ENCODE data around the gene POMP. TPM values are rescaled to one million over a fixed set of nuclear protein-coding genes. Genes with fewer than 3 reads are reported as not detected.

Gene POMP
- total RNA-seq, 4 donors from 2014 or later, result 3.8 to 39.5 (median 23.7) TPM

DNA sequence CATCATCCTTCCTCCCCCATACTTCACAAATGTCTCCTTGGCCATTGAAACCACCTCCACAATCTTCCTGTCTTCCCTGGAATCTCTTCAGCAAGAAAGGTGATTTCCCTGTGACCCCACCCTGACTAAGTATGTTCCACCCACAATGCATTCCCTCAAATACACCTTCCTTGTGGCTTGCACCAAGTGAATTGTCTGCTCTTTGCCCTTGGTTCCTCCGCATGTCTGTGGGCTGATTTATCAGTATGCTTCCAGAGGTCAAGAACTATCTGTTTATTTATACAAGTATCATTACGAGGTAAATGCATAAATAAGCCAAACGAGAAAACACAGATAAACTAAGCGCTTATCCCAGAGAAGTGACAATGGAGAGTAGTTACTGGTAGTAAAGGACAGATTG, 45.4 kb upstream of the POMP start:
- H3K27ac ChIP-seq, result no peak overlapping the region
- H3K27me3 ChIP-seq, result no peaks in the 10 kb centered on the region
- H3K36me3 ChIP-seq, result no peaks in the 10 kb centered on the region
- no peaks in the 10 kb centered on the region for H3K4me1 ChIP-seq
- H3K9me3 ChIP-seq, result no peaks in the 10 kb centered on the region
- no peak for TF ChIP-seq CTCF (IDR thresholded peaks at IDR 0.05)
- no peak for TF ChIP-seq POLR2A (IDR thresholded peaks at IDR 0.05)
- intact Hi-C loops (cut with DNase I; ENCODE audit: low total_unique reads), result no loop called here
- no peak for DNase-seq
- H3K4me3 ChIP-seq, result no peak overlapping the region

DNA sequence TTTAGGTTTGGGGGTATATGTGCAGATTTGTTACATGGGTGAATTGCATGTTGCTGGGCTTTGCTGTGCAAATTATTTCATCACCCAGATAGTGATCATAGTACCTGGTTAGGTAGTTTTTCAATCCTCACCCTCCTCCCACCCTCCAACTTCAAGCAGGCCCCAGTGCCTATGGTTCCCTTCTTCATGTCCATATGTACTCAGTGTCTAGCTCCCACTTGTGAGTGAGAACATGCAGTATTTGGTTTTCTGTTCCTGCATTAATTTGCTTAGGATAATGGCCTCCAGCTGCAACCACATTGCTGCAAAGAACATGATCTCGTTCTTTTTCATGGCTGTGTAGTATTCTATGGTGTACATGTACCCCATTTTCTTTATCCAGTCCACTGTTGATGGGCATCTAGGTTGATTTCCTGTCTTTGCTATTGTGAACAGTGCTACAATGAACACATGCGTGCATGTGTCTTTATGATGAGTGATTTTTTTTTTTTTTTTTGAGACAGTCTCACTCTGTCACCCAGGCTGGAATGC, 42.9 kb upstream of the POMP start:
- H3K27ac ChIP-seq, result no peak overlapping the region
- H3K4me3 ChIP-seq, result no peak overlapping the region
- no peak for TF ChIP-seq POLR2A (IDR thresholded peaks at IDR 0.05)
- no peak for TF ChIP-seq CTCF (IDR thresholded peaks at IDR 0.05)
- no peaks in the 10 kb centered on the region for H3K27me3 ChIP-seq
- no peaks in the 10 kb centered on the region for H3K36me3 ChIP-seq
- H3K4me1 ChIP-seq, result no peaks in the 10 kb centered on the region
- intact Hi-C loops (cut with DNase I; ENCODE audit: low total_unique reads), result no loop called here
- no peak for DNase-seq
- H3K9me3 ChIP-seq, result no peaks in the 10 kb centered on the region

DNA sequence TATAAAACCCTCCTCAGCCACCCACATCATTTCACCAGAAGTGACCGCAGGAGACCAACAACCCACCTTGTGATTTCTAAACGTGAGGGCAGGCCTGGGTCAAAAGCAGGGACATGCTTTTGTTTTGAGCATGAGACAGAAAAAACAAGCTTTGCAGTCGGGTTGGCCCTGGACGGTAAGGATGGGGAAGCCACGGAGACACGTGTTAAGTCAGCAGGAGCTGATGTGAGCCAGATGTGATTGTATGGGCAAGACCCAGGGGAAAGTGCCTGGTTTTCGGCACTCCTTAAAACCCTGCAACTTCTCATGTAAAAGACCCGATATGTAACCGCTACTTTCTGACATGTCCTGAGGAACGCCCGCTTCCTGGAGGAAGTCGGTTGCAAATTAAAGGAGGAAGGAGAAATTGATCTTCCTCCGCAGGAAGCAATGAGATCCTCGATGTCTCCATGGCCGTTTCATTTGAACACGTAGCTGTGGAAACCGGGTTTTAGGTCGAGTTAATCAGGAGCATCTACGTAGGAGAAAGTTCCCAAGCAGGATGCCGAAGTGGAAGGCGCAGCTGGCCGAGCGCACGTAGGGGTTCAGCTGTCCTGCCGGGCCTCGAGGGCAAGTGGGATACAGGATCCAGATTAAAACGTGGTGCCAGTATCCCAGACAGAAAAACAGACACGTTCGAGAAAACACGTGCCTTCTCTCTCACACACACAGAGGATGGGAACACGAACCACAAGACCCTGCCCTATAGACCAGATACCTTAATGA, 40.5 kb upstream of the POMP start:
- Histone ChIP-seq H3K27me3 (no peaks in the 10 kb centered on the region), H3K4me1 (no peaks in the 10 kb centered on the region), H3K9me3 (no peaks in the 10 kb centered on the region), H3K27ac (no peak overlapping the region), H3K4me3 (no peak overlapping the region), H3K36me3 (no peaks in the 10 kb centered on the region)
- intact Hi-C loops (cut with DNase I; ENCODE audit: low total_unique reads), result no loop called here
- DNase-seq, result no peak
- TF ChIP-seq POLR2A (IDR thresholded peaks at IDR 0.05) (no peak), CTCF (IDR thresholded peaks at IDR 0.05) (no peak)

DNA sequence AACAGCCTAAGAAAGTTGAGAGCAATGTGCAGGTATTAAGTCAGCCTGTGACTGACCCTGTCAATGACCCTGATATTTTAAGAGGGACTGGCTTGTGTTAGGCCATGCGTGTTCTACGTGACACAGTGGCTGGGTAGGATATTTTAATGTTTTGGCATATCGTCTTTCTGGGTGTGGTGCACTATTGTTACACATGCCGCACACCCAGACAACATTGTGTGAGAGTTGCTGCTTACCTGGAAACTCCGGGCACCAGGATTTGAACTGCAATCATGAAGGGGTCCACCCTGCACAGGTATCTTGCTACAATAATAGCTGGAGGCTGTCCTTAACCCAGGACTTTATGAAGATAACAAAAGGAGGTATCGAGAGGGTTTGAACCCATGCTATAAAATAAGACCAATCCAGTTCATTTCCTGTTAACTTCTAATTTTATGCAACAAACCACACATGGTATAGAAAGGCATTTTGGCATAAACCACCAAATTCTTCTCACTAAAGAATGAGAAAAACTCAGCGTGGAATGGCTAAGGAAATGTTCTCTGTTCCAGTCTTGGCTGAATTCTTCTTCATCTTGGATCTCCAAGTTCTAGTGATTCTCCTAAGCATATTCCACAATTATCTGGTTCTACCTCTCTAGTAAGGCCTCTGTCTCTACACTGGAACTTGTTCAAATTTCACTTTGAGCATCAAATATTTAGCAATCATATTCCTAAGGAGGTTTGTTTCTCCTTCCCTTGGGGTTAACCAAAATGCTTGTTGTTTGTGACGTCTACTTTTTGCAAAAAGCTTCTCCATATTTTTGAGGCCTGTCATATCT, 38.7 kb upstream of the POMP start:
- Histone ChIP-seq H3K36me3 (no peaks in the 10 kb centered on the region), H3K4me3 (no peak overlapping the region), H3K27me3 (no peaks in the 10 kb centered on the region), H3K9me3 (no peaks in the 10 kb centered on the region), H3K27ac (no peak overlapping the region), H3K4me1 (no peaks in the 10 kb centered on the region)
- TF ChIP-seq POLR2A (IDR thresholded peaks at IDR 0.05), result no peak
- no peak for TF ChIP-seq CTCF (IDR thresholded peaks at IDR 0.05)
- DNase-seq, result no peak
- intact Hi-C loops (cut with DNase I; ENCODE audit: low total_unique reads), result no loop called here

DNA sequence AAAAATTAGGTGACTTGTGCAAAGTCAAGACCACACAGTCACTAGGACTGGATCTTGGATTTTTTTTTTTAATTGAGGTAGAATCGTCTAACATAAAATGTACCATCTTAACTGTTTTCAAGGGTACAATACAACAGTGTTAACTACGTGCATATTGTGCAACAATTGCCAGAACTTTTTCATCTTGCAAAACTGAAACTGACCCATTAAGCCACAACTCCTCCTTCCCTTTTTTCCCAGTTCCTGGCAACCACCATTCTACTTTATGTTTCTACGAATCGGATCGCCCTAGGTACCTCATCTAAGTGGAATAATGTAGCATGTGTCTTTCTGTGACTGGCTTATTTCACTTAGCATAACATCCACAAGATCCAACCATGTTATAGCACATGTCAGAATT, 37.5 kb upstream of the POMP start:
- Histone ChIP-seq H3K27ac (no peak overlapping the region), H3K4me3 (no peak overlapping the region), H3K27me3 (no peaks in the 10 kb centered on the region), H3K36me3 (no peaks in the 10 kb centered on the region), H3K4me1 (no peaks in the 10 kb centered on the region), H3K9me3 (no peaks in the 10 kb centered on the region)
- TF ChIP-seq POLR2A (IDR thresholded peaks at IDR 0.05), result no peak
- TF ChIP-seq CTCF (IDR thresholded peaks at IDR 0.05), result no peak
- intact Hi-C loops (cut with DNase I; ENCODE audit: low total_unique reads), result no loop called here
- no peak for DNase-seq

Data from uterus (tissue), 4 donors.